CD14-positive monocyte (primary cell): ENCODE measurements around the gene PDILT. TPM values are rescaled to one million over a fixed set of nuclear protein-coding genes. Genes with fewer than 3 reads are reported as not detected.
"Not testable (repeated sequence)": the region's sequence is repeated elsewhere in the genome, so short reads cannot be mapped to it uniquely, and the experiment has no call there.

ENCODE experiments used
- DNase-seq, 3 donors: peaks; one replicate each; pipeline ENCODE4 v3.0.0-alpha.2; 2011 to 2022
- H2AFZ ChIP-seq: 2 replicates; pipeline ENCODE4 v1.6.0; 2012; ENCODE audit warnings: mild to moderate bottlenecking, low read depth, low read length, inconsistent platforms; ENCODE audit not compliant: insufficient read depth, poor library complexity, severe bottlenecking
- H3K27ac ChIP-seq, 2 donors: 1 replicate in 1 of 2; 2 replicates in 1 of 2; pipeline ENCODE4 v1.5.1; 2012 to 2013; ENCODE audit warnings: low read length in 2 of 2, control low read depth in 1 of 2, inconsistent platforms in 1 of 2, low read depth in 1 of 2, mild to moderate bottlenecking in 1 of 2
- H3K27me3 ChIP-seq, 2 donors: one replicate each; pipeline versions ENCODE4 v1.6.0 to v1.6.1; 2011 to 2013; ENCODE audit warnings: low read length in 2 of 2; ENCODE audit not compliant: control insufficient read depth in 2 of 2, insufficient read depth in 2 of 2
- H3K36me3 ChIP-seq, 2 donors: replicated peaks in 1 of 2; 1 replicate in 1 of 2; 2 replicates in 1 of 2; pipeline versions ENCODE4 v1.5.1 to v1.6.1; 2012 to 2013; ENCODE audit warnings: low read length in 2 of 2, control low read depth in 1 of 2, inconsistent platforms in 1 of 2, mild to moderate bottlenecking in 1 of 2; ENCODE audit not compliant: insufficient read depth in 2 of 2, control insufficient read depth in 1 of 2
- H3K4me1 ChIP-seq, 2 donors: 1 replicate in 1 of 2; 2 replicates in 1 of 2; pipeline versions ENCODE4 v1.5.1 to v1.6.1; 2012 to 2013; ENCODE audit warnings: low read length in 2 of 2, control low read depth in 1 of 2, inconsistent platforms in 1 of 2, mild to moderate bottlenecking in 1 of 2, moderate library complexity in 1 of 2; ENCODE audit not compliant: insufficient read depth in 2 of 2, control insufficient read depth in 1 of 2
- H3K4me2 ChIP-seq: replicated peaks from 2 replicates; pipeline ENCODE3; 2012; ENCODE audit warnings: low read length, moderate library complexity, mild to moderate bottlenecking; ENCODE audit not compliant: poor library complexity, severe bottlenecking; ENCODE audit errors: extremely low read depth
- H3K4me3 ChIP-seq, 3 experiments: fragments of 200-600 bp in 1 of 3; sonication (generic) in 1 of 3; replicated peaks in 1 of 3; 1 replicate in 2 of 3; 2 replicates in 1 of 3; pipeline ENCODE4 v1.5.1; 2011 to 2013; ENCODE audit warnings: low read length in 3 of 3, mild to moderate bottlenecking in 3 of 3, control low read depth in 2 of 3, low read depth in 2 of 3, inconsistent platforms in 1 of 3, moderate library complexity in 1 of 3
- H3K79me2 ChIP-seq: 2 replicates; pipeline ENCODE4 v1.6.0; 2012; ENCODE audit warnings: mild to moderate bottlenecking, control low read depth, inconsistent platforms, low read length, moderate library complexity; ENCODE audit not compliant: insufficient read depth
- H3K9ac ChIP-seq: 2 replicates; pipeline ENCODE4 v1.6.0; 2017; ENCODE audit warnings: low read length, mild to moderate bottlenecking; ENCODE audit not compliant: insufficient read depth, poor library complexity, severe bottlenecking
- H3K9me3 ChIP-seq, 2 donors: replicated peaks in 1 of 2; 1 replicate in 1 of 2; 2 replicates in 1 of 2; pipeline versions ENCODE4 v1.5.1 to v1.6.1; 2012 to 2013; ENCODE audit warnings: low read length in 2 of 2, control low read depth in 1 of 2; ENCODE audit not compliant: control insufficient read depth in 1 of 2, insufficient read depth in 1 of 2
- H4K20me1 ChIP-seq: 2 replicates; pipeline ENCODE4 v1.6.0; 2012; ENCODE audit warnings: mild to moderate bottlenecking, low read length, control low read depth, moderate library complexity; ENCODE audit not compliant: insufficient read depth
- H3K27ac Mint-ChIP-seq, 7 donors: one replicate each; pipeline ENCODE4 v1.8.0; 2020; ENCODE audit warnings: mild to moderate bottlenecking in 7 of 7, mixed read lengths in 7 of 7, moderate library complexity in 6 of 7, inconsistent platforms in 2 of 7
- H3K27me3 Mint-ChIP-seq, 3 donors: one replicate each; pipeline ENCODE4 v1.8.0; 2021 to 2022; ENCODE audit warnings: low read depth in 3 of 3, mild to moderate bottlenecking in 3 of 3, mixed read lengths in 3 of 3, moderate library complexity in 3 of 3, inconsistent platforms in 1 of 3
- H3K36me3 Mint-ChIP-seq, 2 donors: one replicate each; pipeline ENCODE4 v1.8.0; 2020; ENCODE audit warnings: mixed read lengths in 2 of 2, inconsistent platforms in 1 of 2, mild to moderate bottlenecking in 1 of 2
- H3K4me1 Mint-ChIP-seq: one replicate; pipeline ENCODE4 v1.8.0; 2020; ENCODE audit warnings: mild to moderate bottlenecking, mixed read lengths
- H3K4me3 Mint-ChIP-seq, 2 donors: one replicate each; pipeline ENCODE4 v1.8.0; 2020; ENCODE audit warnings: mild to moderate bottlenecking in 2 of 2, mixed read lengths in 2 of 2, moderate library complexity in 1 of 2
- H3K9me3 Mint-ChIP-seq, 7 donors: one replicate each; pipeline ENCODE4 v1.8.0; 2020 to 2022; ENCODE audit warnings: mixed read lengths in 7 of 7, mild to moderate bottlenecking in 6 of 7, moderate library complexity in 6 of 7, inconsistent platforms in 2 of 7
- WGBS: methylation state at CpG from one replicate; pipeline ENCODE4 v1.1.5; 2013; ENCODE audit warnings: missing lambda C conversion rate; ENCODE audit not compliant: insufficient coverage; 5-methylcytosine and 5-hydroxymethylcytosine counted together
- intact Hi-C, 2 donors: fragments of 100-400 bp; cut with micrococcal nuclease; formaldehyde crosslinking; loops; one replicate each; pipeline versions ENCODE4 v1.15.0 to v1.15.1; 2023
- polyA plus RNA-seq, 3 donors: library from polyadenylated mRNA; depleted of rRNA in 1 of 3; unstranded in 2 of 3; stranded (reverse) in 1 of 3; fragments of 300-500 nt in 2 of 3; fragments of >200 nt in 1 of 3; fragmentation: Illumina TruSeq in 2 of 3; gene quantifications; 1 replicate in 2 of 3; 2 replicates in 1 of 3; pipeline ENCODE4 v1.2.3, GENCODE V29; 2012 to 2021
- TF ChIP-seq, protein P1 (sequence below): fragments of 200-600 bp; IDR thresholded peaks from one replicate; pipeline ENCODE4 v1.8.0; 2022; ENCODE audit warnings: antibody characterized with exemption, mild to moderate bottlenecking

The PDILT gene
- polyA plus RNA-seq, 3 donors = not detected

DNA sequence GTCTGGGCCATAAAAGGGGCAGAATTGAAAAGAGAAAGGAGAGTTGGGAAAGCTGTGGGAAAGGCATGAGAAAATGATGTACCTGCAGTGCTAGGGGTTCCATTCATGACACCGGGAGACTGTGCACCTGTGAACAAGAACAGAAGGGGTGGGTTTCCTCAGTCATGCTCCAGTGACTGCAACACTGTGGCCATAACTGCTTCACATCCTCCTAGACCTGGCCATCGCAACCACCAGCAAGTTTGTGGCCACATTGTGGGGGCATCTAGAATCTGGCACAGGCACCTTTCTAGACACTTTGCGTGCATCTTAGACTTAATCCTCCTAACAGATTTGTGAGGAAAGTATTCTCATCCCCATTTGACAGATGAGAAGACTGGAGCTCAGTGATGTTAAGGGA lies 90.0 kb downstream of the PDILT start:
- H2AFZ ChIP-seq = no peak overlapping the region
- H3K27ac Mint-ChIP-seq = no peak overlapping the region
- no peaks in the 10 kb centered on the region for H3K36me3 ChIP-seq

DNA sequence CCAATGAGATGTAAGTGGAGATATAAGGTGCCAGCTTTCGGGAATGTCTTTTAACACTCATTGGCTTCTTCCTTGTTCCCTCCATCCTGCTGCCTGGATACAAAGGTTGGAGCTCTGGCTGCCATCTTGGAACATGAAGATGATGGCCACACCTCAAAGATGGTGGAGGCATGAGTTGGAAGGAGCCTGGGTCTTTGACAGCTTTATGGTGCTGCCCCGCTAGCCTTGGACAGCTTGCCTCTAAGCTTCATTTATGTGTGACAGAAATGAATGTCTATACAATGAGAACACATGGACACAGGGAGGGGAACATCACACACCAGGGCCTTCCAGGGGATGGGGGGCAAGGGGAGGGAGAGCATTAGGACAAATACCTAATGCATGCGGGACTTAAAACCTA lies 90.8 kb downstream of the PDILT start:
- H3K27me3 ChIP-seq = no peaks in the 10 kb centered on the region
- H3K4me3 ChIP-seq = no peak overlapping the region
- TF ChIP-seq, protein P1, sequence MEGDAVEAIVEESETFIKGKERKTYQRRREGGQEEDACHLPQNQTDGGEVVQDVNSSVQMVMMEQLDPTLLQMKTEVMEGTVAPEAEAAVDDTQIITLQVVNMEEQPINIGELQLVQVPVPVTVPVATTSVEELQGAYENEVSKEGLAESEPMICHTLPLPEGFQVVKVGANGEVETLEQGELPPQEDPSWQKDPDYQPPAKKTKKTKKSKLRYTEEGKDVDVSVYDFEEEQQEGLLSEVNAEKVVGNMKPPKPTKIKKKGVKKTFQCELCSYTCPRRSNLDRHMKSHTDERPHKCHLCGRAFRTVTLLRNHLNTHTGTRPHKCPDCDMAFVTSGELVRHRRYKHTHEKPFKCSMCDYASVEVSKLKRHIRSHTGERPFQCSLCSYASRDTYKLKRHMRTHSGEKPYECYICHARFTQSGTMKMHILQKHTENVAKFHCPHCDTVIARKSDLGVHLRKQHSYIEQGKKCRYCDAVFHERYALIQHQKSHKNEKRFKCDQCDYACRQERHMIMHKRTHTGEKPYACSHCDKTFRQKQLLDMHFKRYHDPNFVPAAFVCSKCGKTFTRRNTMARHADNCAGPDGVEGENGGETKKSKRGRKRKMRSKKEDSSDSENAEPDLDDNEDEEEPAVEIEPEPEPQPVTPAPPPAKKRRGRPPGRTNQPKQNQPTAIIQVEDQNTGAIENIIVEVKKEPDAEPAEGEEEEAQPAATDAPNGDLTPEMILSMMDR = no peak
- intact Hi-C loops = no loop called here
- no peak overlapping the region for H3K27ac Mint-ChIP-seq
- no peak overlapping the region for H3K27ac ChIP-seq
- no peak overlapping the region for H3K4me2 ChIP-seq
- no peaks in the 10 kb centered on the region for H3K4me1 ChIP-seq
- no peaks in the 10 kb centered on the region for H3K36me3 Mint-ChIP-seq
- H3K36me3 ChIP-seq = no peaks in the 10 kb centered on the region
- WGBS = 80% methylated on average over 1 of the region's 3 CpGs
- peaks cover 0 to 2% (median 0%) of the 10 kb centered on the region in 7 donors for H3K9me3 Mint-ChIP-seq
- peaks cover 0 to 3% (median 2%) of the 10 kb centered on the region in 3 donors for H3K27me3 Mint-ChIP-seq
- no peak overlapping the region for H3K9ac ChIP-seq
- H3K79me2 ChIP-seq = no peaks in the 10 kb centered on the region
- no peaks in the 10 kb centered on the region for H3K4me1 Mint-ChIP-seq
- H3K4me3 Mint-ChIP-seq = no peak overlapping the region
- DNase-seq = no peak
- no peaks in the 10 kb centered on the region for H3K9me3 ChIP-seq
- H4K20me1 ChIP-seq = no peaks in the 10 kb centered on the region
- no peak overlapping the region for H2AFZ ChIP-seq

More for the DNA sequence above, 90.0 kb downstream of the PDILT start:
- Histone ChIP-seq H3K27ac (no peak overlapping the region), H3K9me3 (no peaks in the 10 kb centered on the region), H3K79me2 (no peaks in the 10 kb centered on the region), H3K27me3 (no peaks in the 10 kb centered on the region), H3K4me1 (no peaks in the 10 kb centered on the region), H3K9ac (no peak overlapping the region), H3K4me2 (no peak overlapping the region), H3K4me3 (no peak overlapping the region), H4K20me1 (no peaks in the 10 kb centered on the region)
- 80% methylated on average over 1 of the region's 3 CpGs for WGBS
- Mint-ChIP-seq H3K4me1 (no peaks in the 10 kb centered on the region), H3K36me3 (no peaks in the 10 kb centered on the region), H3K27me3 (peaks cover 0 to 3% (median 2%) of the 10 kb centered on the region in 3 donors), H3K9me3 (peaks cover 0 to 2% (median 0%) of the 10 kb centered on the region in 7 donors), H3K4me3 (no peak overlapping the region)
- TF ChIP-seq, protein P1 = no peak
- DNase-seq = no peak
- intact Hi-C loops = no loop called here

DNA sequence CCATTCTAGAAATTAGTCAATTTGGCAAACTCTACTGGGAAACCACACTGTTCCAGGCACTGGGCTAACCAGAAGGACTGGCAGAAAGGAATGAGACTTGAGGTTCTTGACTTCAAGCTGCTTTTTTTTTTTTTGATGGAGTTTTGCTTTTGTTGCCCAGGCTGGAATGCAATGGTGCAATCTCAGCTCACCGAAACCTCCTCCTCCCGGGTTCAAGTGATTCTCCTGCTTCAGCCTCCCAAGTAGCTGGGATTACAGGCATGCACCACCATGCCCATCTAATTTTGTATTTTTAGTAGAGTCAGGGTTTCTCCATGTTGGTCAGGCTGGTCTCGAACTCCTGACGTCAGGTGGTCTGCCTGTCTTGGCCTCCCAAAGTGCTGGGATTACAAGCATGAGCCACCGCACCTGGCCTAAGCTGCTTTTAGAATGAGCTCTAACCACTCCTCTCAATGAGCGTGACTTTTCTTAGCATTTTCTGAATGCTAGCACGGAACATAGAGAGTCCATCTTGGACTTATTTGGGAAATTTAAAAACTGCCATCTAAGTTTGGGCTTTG lies 91.9 kb downstream of the PDILT start:
- intact Hi-C loops, H3K9me3 Mint-ChIP-seq, H3K9ac ChIP-seq, H3K4me1 Mint-ChIP-seq, H2AFZ ChIP-seq, H3K27ac ChIP-seq, H3K27ac Mint-ChIP-seq, H3K27me3 Mint-ChIP-seq, H3K79me2 ChIP-seq, H3K36me3 Mint-ChIP-seq, H4K20me1 ChIP-seq, DNase-seq, H3K4me2 ChIP-seq, H3K9me3 ChIP-seq, H3K4me1 ChIP-seq, H3K4me3 ChIP-seq, H3K4me3 Mint-ChIP-seq, H3K36me3 ChIP-seq, H3K27me3 ChIP-seq: not testable (repeated sequence)
- WGBS = 92% methylated on average over 3 of the region's 7 CpGs
